ENCODE data around the gene RNF123.

Gene RNF123

GRCh38 chr3:49659756-49660155, 29.6 kb upstream of the RNF123 start:
- no peak for DNase-seq

GRCh38 chr3:49661281-49661680, 28.1 kb upstream of the RNF123 start:
- DNase-seq: no peak

GRCh38 chr3:49662021-49662420, 27.3 kb upstream of the RNF123 start:
- no peak for DNase-seq

GRCh38 chr3:49662720-49663413, 26.5 kb upstream of the RNF123 start:
- no peak for DNase-seq

GRCh38 chr3:49663831-49664230, 25.5 kb upstream of the RNF123 start:
- DNase-seq: no peak

GRCh38 chr3:49664300-49664699, 25.1 kb upstream of the RNF123 start:
- no peak for DNase-seq

- no peak for DNase-seq
Observed at GRCh38 chr3:49665822-49666519, 23.4 kb upstream of the RNF123 start.

- DNase-seq: no peak
Observed at GRCh38 chr3:49666592-49666991, 22.8 kb upstream of the RNF123 start.

- no peak for DNase-seq
Observed at GRCh38 chr3:49667701-49668413, 21.5 kb upstream of the RNF123 start.

- no peak for DNase-seq
Observed at GRCh38 chr3:49668414-49668797, 21.0 kb upstream of the RNF123 start.

GRCh38 chr3:49668861-49669260, 20.5 kb upstream of the RNF123 start:
- no peak for DNase-seq

- no peak for DNase-seq
Observed at GRCh38 chr3:49669352-49669751, 20.0 kb upstream of the RNF123 start.

GRCh38 chr3:49670940-49671290, 18.4 kb upstream of the RNF123 start:
- DNase-seq: no peak

- peak; percentile 82 for DNase-seq
Observed at GRCh38 chr3:49671291-49672288, 17.8 kb upstream of the RNF123 start.

- no peak for DNase-seq
Observed at GRCh38 chr3:49673121-49673714, 16.1 kb upstream of the RNF123 start.

GRCh38 chr3:49673715-49674496, 15.5 kb upstream of the RNF123 start, which contains the start of gene APEH:
Gene APEH, plus strand, starts transcription at chr3:49674351. Its CDS starts 51 bp downstream, at chr3:49674402.
- peak; percentile 99 for DNase-seq

- peak; percentile 60 for DNase-seq
Observed at GRCh38 chr3:49674497-49674983, 14.8 kb upstream of the RNF123 start.

- DNase-seq: no peak
Observed at GRCh38 chr3:49675912-49676311, 13.4 kb upstream of the RNF123 start.

GRCh38 chr3:49680493-49681231, 8.7 kb upstream of the RNF123 start:
- no peak for DNase-seq

- no peak for DNase-seq
Observed at GRCh38 chr3:49681232-49681522, 8.2 kb upstream of the RNF123 start.

GRCh38 chr3:49681543-49681942, 7.8 kb upstream of the RNF123 start:
- no peak for DNase-seq
